Esophagus (tissue), 2 donors: ENCODE results near the gene DCTN4. TPM values are rescaled to one million over a fixed set of nuclear protein-coding genes. Genes with fewer than 3 reads are reported as not detected.

ENCODE experiments used
- H3K27ac ChIP-seq, 2 donors: one replicate each; pipeline ENCODE4 v1.5.1; 2013; ENCODE audit warnings: low read depth in 2 of 2, mild to moderate bottlenecking in 2 of 2, inconsistent platforms in 1 of 2, low read length in 1 of 2, moderate library complexity in 1 of 2
- H3K27me3 ChIP-seq, 2 donors: one replicate each; pipeline ENCODE4 v1.6.1; 2013; ENCODE audit warnings: low read length in 2 of 2, control low read depth in 1 of 2, mild to moderate bottlenecking in 1 of 2; ENCODE audit not compliant: insufficient read depth in 2 of 2, control insufficient read depth in 1 of 2
- H3K36me3 ChIP-seq, 2 donors: one replicate each; pipeline ENCODE4 v1.6.1; 2013; ENCODE audit warnings: low read length in 1 of 2; ENCODE audit not compliant: control insufficient read depth in 2 of 2, insufficient read depth in 2 of 2
- H3K4me1 ChIP-seq, 2 donors: one replicate each; pipeline ENCODE4 v1.6.1; 2013; ENCODE audit warnings: low read length in 1 of 2; ENCODE audit not compliant: control insufficient read depth in 2 of 2, insufficient read depth in 2 of 2
- H3K4me3 ChIP-seq, 2 donors: one replicate each; pipeline ENCODE4 v1.5.1; 2013; ENCODE audit warnings: low read length in 2 of 2, mild to moderate bottlenecking in 2 of 2, low read depth in 1 of 2, moderate library complexity in 1 of 2
- H3K9me3 ChIP-seq, 2 donors: one replicate each; pipeline ENCODE4 v1.6.1; 2013; ENCODE audit warnings: mild to moderate bottlenecking in 2 of 2, low read depth in 1 of 2, low read length in 1 of 2, moderate library complexity in 1 of 2; ENCODE audit not compliant: control insufficient read depth in 2 of 2, insufficient read depth in 1 of 2
- WGBS, 2 donors: extraction: QIAGEN DNeasy Blood & Tissue Kit; methylation state at CpG; one replicate each; pipeline ENCODE4 v1.1.7; 2013; 5-methylcytosine and 5-hydroxymethylcytosine counted together
- polyA plus RNA-seq, 2 donors: library from polyadenylated mRNA; stranded (reverse); fragments of 200-250 nt; gene quantifications; one replicate each; pipeline ENCODE4 v1.2.3, GENCODE V29; 2013
- donor health status: healthy with polysubstance abuse.
- donor health status: Bipolar disorder and iron deficiency.

DCTN4 gene
- polyA plus RNA-seq, 2 donors = 15.5 to 15.7 TPM

GRCh38 chr5:150665044-150665443 lies 93.8 kb downstream of the DCTN4 start:
- H3K9me3 ChIP-seq = no peaks in the 10 kb centered on the region
- WGBS, 2 donors = 60 to 66% methylated on average over 12 of the region's 12 CpGs
- H3K4me1 ChIP-seq = peaks cover 0 to 2% of the 10 kb centered on the region in 2 donors
- no peak overlapping the region for H3K27ac ChIP-seq
- H3K4me3 ChIP-seq = no peak overlapping the region
- H3K36me3 ChIP-seq = no peaks in the 10 kb centered on the region
- H3K27me3 ChIP-seq = no peaks in the 10 kb centered on the region

GRCh38 chr5:150663936-150664335 lies 94.9 kb downstream of the DCTN4 start:
- WGBS, 2 donors = 83 to 90% methylated on average over 3 of the region's 3 CpGs
- no peaks in the 10 kb centered on the region for H3K36me3 ChIP-seq
- no peak overlapping the region for H3K27ac ChIP-seq
- no peaks in the 10 kb centered on the region for H3K9me3 ChIP-seq
- H3K4me1 ChIP-seq = peaks cover 0 to 2% of the 10 kb centered on the region in 2 donors
- no peaks in the 10 kb centered on the region for H3K27me3 ChIP-seq
- H3K4me3 ChIP-seq = no peak overlapping the region

DNA sequence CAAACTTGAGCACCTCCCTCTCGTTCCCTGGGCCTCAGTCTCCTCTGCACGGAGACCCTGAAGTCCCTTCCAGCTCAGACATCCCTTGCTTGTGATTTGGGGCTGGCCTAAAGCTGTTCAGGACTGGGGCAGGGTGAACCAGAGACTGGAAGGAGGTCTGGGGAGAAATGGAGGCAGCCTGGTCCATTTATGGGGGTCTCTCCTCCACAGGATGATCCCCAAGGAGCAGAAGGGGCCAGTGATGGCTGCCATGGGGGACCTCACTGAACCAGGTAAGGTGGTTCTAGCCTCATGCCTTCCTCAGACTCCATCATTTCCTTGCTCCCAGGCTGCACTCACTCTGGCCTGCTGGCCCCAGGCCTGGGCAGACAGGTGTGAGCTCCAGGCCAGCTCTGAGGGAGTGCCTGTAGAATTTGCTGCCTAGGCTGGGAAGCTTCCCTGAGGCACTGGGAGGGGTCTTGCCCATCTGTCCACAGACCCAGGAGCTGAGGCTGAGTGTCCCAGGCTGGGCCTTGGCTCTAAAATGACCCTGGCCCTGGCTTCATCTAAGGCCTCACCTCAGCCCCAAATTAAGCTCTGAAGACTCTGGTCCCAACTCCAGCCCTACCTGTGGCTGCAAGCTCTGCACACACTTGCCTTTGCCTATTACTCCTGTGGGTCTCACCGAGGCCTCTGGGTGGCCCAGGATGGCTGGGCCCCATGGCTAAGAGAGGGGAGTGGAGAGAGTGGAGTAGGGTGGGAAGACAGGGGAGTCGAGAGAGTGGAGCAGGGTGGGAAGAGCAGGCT lies 95.9 kb downstream of the DCTN4 start:
- Histone ChIP-seq H3K4me3 (no peak overlapping the region), H3K9me3 (no peaks in the 10 kb centered on the region), H3K36me3 (no peaks in the 10 kb centered on the region), H3K4me1 (peaks cover 0 to 2% of the 10 kb centered on the region in 2 donors), H3K27me3 (no peaks in the 10 kb centered on the region), H3K27ac (no peak overlapping the region)
- WGBS, 2 donors = 86 to 90% methylated on average over 4 of the region's 4 CpGs

GRCh38 chr5:150661821-150662596 lies 96.8 kb downstream of the DCTN4 start:
- Histone ChIP-seq H3K27ac (no peak overlapping the region), H3K9me3 (no peaks in the 10 kb centered on the region), H3K27me3 (no peaks in the 10 kb centered on the region), H3K36me3 (no peaks in the 10 kb centered on the region), H3K4me1 (peaks cover 3 to 5% of the 10 kb centered on the region in 2 donors), H3K4me3 (no peak overlapping the region)
- WGBS, 2 donors = 84 to 88% methylated on average over 10 of the region's 10 CpGs

GRCh38 chr5:150661086-150661485 lies 97.7 kb downstream of the DCTN4 start, which contains the start of gene MYOZ3:
MYOZ3 (plus strand) TSS chr5:150661251; CDS start chr5:150662942, 1,691 bp downstream.
- H3K4me1 ChIP-seq = peaks cover 4 to 5% of the 10 kb centered on the region in 2 donors
- H3K4me3 ChIP-seq = no peak within 1 kb of the TSS
- no peaks in the 10 kb centered on the region for H3K9me3 ChIP-seq
- H3K27ac ChIP-seq = no peak within 1 kb of the TSS
- 72 to 73% methylated on average over 7 of the region's 7 CpGs for WGBS, 2 donors
- no peaks in the 10 kb centered on the region for H3K27me3 ChIP-seq
- H3K36me3 ChIP-seq = no peaks in the 10 kb centered on the region

DNA sequence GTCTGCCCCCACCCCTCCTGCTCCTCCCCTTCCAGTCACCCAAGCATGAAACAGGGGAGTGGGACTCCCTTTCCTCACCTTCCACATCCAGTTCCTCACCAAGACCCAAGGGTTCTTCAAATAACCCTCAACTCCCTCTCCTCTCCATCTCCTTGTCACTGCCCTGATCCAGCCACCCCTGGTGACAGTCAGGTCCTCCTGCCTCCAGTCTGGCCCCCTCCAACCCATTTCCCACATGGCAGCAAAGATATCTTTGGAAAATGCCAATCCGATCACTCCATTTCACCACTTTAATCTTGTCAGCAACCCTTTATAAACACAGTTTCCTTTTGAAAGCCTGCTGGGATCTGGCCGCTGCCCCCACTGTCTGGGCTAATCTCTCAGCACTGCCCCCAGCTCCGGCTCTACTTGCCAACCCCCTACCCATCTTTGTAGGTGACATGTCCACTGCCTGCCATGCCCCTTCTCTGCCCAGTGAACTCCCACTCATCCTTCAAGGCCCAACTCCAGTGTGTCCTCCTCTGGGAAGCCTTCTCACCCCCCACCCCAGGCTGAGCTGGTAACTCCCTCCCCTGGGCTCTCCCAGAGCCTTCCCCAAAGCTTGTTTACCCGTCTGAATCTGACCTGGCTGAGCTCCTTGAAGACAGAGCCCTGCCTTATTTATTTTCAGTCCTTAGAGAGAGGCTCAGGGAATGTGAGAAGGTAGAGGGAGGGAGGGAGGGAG lies 98.5 kb downstream of the DCTN4 start:
- no peak overlapping the region for H3K4me3 ChIP-seq
- H3K9me3 ChIP-seq = no peaks in the 10 kb centered on the region
- 57 to 59% methylated on average over 4 of the region's 4 CpGs for WGBS, 2 donors
- H3K27me3 ChIP-seq = no peaks in the 10 kb centered on the region
- peaks cover 4 to 5% of the 10 kb centered on the region in 2 donors for H3K4me1 ChIP-seq
- no peaks in the 10 kb centered on the region for H3K36me3 ChIP-seq
- H3K27ac ChIP-seq = no peak overlapping the region

GRCh38 chr5:150659360-150660107 lies 99.3 kb downstream of the DCTN4 start:
- H3K27ac ChIP-seq = no peak overlapping the region
- peaks cover 4 to 5% of the 10 kb centered on the region in 2 donors for H3K4me1 ChIP-seq
- WGBS, 2 donors = 80 to 82% methylated on average over 11 of the region's 11 CpGs
- H3K9me3 ChIP-seq = no peaks in the 10 kb centered on the region
- H3K4me3 ChIP-seq = no peak overlapping the region
- no peaks in the 10 kb centered on the region for H3K36me3 ChIP-seq
- no peaks in the 10 kb centered on the region for H3K27me3 ChIP-seq

GRCh38 chr5:150658699-150659265 lies 100.0 kb downstream of the DCTN4 start:
- H3K4me3 ChIP-seq = no peak overlapping the region
- 51 to 52% methylated on average over 3 of the region's 3 CpGs for WGBS, 2 donors
- no peaks in the 10 kb centered on the region for H3K36me3 ChIP-seq
- H3K27ac ChIP-seq = no peak overlapping the region
- no peaks in the 10 kb centered on the region for H3K27me3 ChIP-seq
- no peaks in the 10 kb centered on the region for H3K9me3 ChIP-seq
- H3K4me1 ChIP-seq = peaks cover 4 to 5% of the 10 kb centered on the region in 2 donors
